NCI-H524 treated with DMSO at 0.1 percent for 48 hours (cell line): ENCODE measurements around the gene DNAH9.

Source experiments
- DNase-seq: peaks from one replicate; lab custom pipeline; 2025; lab: John Stamatoyannopoulos, UW

The DNAH9 gene

GRCh38 chr17:11651089-11651488 is 52.8 kb downstream of the DNAH9 start:
- no peak for DNase-seq

DNA sequence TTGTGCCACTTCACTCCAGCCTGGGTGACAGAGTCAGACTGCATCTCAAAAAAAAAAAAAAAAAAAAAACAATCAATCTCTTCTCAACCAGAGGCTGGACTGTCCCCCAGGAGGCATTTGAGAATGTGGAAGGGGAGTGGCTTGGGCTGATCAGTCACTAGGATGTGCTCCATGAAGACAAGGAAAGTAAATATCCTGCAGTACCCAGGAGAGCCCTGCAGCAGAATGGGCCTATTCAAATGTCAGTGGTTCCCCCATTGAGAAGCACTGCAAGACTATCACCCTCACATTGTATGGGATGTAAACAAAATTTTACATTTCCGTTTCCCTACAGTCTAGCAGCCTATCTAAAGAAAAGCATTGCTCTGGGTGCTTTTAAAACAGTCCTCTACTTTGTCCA is 70.3 kb downstream of the DNAH9 start:
- DNase-seq, result no peak

DNA sequence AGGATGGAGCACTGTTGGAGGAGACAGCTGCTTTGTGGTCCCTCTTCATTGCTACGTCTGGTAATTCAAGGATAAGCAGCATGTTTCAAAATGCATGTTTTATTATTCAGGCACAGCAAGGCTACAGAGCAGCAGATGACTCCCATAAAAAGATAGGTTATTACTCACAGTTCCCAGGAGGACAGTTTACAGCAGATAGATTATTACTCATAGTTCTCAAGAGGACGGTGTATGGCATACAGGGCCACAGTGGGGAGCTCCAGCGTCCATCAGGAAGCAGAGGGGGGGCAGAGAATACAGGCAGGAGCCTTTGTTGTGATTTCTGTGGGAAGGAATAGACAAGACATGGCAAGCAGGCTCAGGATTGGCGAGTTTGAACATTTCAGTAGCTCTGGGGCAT is 72.9 kb downstream of the DNAH9 start:
- DNase-seq, result no peak

DNA sequence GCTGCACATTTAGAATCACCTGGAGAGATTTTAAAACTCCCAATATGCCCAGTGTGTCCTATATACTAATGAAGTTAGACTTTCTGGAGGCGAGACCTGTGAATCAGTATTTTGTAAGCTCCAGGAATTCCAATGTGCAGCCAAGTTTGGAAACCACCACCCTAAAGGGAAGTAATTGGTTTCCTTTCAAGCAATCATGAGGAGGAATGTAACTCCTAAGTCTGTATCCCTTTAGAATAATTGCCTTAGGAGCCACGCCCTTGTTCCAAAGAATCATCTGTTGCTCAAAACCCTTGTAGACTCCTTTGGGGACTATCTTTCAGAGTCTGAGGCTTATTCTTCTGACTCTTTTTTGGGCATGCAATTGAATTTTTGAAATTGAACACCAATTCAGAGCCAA is 84.4 kb downstream of the DNAH9 start:
- no peak for DNase-seq

- no peak for DNase-seq
Measured at GRCh38 chr17:11690681-11691080, 92.4 kb downstream of the DNAH9 start.

DNA sequence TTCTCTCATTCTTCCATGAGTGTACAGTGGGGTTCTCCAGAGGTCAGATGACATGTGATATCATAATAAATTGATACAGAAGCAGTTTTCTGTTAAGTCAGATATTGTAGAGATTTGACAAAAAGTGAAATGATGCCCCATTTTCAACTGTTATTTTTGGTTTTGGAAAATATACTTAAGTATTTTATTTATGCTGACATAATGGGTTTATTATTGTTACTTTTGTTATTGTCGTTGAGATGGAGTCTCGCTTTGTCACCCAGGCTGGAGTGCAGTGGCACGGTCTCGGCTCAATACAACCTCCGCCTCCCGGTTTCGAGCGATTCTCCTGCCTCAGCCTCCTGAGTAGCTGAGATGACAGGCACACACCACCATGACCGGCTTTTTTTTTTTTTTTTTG is 94.4 kb downstream of the DNAH9 start:
- DNase-seq, result no peak

- no peak for DNase-seq
Measured at GRCh38 chr17:11693284-11693683, 95.0 kb downstream of the DNAH9 start.

- no peak for DNase-seq
Measured at GRCh38 chr17:11700668-11701067, 102.4 kb downstream of the DNAH9 start.

DNA sequence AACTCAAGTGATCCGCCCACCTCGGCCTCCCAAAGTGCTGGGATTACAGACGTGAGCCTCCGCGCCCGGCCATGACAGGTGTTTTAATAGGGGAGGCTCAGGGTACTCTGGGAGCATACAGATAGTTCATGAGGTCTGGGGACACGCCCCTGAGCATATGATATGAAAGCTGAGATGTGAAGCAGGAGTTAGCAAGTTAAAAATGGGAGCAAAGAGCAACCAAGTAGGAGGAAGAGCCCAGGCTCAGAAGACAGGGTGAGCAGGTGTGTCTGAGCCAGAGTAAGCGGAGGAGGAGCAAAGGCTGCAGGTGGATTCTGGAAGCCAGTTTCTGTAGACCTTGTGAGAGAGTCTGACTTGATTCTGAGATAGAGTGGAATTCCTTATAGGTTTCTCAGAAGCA is 103.6 kb downstream of the DNAH9 start:
- no peak for DNase-seq

- no peak for DNase-seq
Measured at GRCh38 chr17:11704041-11704440, 105.8 kb downstream of the DNAH9 start.

- no peak for DNase-seq
Measured at GRCh38 chr17:11705111-11705510, 106.8 kb downstream of the DNAH9 start.

DNA sequence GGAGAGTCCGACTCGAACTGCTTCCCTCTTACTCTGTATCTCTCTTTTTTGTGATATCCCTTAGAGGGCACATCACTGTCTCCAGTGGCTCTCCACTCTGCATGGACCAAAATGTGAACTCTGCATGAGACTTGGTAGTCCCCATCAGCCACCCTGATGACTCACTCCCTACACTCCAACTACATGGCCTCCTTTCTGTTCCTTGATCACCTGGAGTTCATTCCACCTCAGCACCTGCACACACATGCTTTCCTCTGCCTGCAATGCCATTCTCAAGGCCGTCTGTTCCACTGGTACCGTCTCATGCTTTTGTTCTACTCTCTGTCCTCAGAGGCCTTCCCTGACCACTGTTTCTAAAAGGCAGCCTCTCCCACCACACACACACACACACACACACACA is 109.3 kb downstream of the DNAH9 start:
- DNase-seq, result no peak

GRCh38 chr17:11712456-11712855 is 114.2 kb downstream of the DNAH9 start:
- DNase-seq, result no peak

DNA sequence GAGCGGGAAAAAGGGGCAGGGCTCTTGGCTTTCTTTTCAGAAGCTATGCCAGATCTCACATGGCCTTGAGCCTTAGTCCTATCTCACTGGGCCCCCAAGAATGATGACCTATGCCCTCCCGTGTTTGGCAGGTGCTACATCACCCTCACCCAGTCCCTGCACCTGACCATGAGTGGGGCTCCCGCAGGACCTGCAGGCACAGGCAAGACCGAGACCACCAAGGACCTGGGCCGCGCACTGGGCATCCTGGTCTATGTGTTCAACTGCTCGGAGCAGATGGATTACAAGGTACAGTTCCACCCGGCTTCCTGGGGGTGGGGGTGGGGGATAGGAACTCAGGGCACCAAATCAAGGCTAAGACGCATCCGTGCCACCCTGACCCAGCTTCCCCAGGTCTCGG is 120.9 kb downstream of the DNAH9 start:
- no peak for DNase-seq

DNA sequence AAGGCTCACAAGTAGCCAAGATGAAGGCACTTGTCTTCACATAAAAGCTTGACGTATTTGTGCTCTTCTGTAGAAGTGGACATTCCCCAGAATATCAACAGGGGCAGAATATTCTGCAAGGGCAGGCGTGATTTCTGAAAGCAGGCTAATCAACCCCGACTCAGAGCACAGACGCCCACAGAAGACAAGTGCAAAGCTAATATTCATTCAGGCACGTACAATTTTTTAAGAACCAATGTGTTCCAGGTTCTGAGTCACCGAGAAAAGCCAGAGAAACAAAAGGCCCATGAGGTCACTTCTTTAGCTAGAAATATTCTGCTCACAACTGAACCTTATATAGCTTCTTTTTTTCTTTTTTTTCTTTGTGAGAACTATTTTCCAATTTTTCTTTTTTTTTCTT is 121.6 kb downstream of the DNAH9 start:
- DNase-seq, result no peak

GRCh38 chr17:11720816-11721215 is 122.5 kb downstream of the DNAH9 start:
- no peak for DNase-seq

- no peak for DNase-seq
Measured at GRCh38 chr17:11730747-11731146, 132.5 kb downstream of the DNAH9 start.

DNA sequence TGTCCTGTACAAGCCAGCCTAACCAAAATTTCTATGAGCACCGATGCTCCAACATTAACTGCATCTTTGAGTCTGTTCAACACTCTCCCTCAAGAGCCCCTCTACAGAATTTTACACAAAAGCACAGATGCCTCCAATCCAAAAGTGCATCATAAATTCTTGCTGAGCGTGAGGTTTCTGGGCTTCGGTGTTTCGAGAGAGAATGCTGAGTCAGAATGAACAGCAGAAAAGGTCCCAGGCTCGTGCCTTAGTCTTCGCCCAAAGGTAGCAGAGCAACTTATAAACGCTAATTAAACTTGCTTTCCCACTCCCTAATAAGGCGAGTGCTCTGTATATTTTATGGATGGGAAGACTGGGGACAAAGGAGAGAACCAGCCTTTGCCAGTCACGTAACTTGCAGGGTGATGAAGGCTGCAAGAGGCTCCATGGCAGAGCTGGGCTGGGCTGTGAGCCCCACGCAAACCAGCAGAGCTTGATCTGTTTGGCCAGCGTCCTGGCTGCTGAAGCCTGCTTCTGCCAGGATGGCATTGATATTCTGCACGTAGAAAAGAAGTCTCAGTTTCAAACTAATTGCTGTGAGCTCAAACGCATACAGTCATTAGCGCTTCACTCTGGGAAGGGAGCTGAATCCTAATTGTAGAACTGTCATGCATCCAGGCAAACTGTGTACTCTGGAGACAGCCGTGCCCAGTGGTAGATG is 138.5 kb downstream of the DNAH9 start:
- DNase-seq, result no peak

DNA sequence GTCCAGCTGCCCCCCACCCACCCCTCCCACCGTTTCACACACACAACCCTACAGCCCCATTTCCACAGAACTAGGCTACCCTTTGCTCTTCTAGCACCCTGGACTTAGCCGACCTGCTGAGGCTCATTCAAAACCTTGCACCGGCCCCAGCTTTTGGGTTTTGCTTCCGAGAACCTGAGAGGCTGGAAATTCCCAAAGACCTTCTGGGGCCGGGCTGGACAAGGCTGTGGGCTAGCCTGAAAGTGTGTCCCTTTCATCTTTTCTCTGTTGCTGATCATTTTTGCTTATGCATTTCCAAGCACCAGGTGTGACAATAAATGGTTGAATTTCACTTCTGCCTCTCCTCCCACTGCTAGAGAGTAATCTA is 139.0 kb downstream of the DNAH9 start:
- no peak for DNase-seq

DNA sequence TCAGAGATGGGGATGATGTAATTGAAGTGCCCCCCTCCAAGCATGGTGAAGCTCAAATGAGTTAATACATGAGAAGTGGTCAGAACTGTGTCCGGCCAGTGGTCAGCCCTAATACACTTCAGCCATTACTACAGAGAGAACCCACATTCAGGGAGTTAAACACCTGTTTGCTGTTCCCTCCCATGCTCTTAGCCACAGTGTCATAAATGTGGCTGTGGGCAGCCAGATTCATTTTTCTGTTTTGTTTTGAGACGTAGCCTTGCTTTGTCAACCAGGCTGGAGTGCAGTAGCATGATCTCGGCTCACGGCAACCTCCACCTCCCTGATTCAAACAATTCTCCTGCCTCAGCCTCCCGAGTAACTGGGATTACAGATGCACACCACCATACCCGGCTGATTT is 139.9 kb downstream of the DNAH9 start:
- no peak for DNase-seq

DNA sequence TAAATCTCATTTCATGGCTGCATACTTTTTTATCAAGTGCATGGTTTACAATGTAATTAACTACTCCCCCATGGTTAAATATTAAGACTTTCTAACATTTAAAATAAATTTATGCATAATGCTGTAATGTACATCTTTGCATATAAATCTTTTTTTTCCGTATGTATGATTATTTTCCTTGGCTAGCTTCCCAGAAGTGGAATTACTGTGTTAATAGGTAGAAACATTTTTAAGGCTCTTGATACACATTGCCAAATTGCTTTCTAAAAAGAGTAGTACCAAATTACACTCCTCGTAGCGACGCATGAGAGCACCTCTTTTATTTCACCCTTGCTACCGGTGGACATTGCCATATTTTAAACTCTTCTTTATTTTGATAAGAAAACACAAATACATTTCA is 141.1 kb downstream of the DNAH9 start:
- no peak for DNase-seq

- DNase-seq, result no peak
Measured at GRCh38 chr17:11739848-11740247, 141.6 kb downstream of the DNAH9 start.

DNA sequence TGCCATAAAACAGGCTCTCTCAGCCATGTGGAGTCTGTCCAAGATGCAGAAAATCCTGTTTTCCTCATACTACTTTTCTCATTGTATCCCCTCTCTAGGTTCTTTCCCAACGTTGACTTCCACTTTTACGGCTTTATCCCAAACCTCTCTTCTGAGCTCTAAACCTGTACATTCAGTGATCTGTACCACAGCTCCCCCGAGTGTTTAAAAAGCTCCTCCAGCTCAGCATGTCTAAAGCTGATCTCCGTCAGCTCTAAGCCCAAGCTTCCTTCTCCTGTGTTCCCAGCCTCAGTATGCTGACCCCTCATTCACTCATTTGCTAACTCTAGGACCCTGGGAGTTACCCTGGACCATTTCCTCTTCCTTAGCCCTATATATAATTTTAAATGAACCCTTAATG is 144.6 kb downstream of the DNAH9 start:
- no peak for DNase-seq

DNA sequence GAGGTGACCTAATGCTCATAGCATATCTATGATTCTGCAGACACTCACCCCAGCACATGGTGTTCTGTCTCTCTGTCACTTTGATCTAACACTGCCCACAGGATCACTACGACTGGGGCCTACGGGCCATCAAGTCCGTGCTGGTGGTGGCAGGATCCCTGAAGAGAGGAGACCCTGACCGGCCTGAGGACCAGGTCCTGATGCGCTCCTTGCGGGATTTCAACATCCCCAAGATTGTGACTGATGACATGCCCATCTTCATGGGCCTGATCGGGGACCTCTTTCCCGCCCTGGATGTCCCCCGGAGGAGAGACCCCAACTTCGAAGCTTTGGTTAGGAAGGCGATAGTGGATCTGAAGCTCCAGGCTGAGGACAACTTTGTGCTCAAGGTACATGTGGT is 146.4 kb downstream of the DNAH9 start:
- no peak for DNase-seq

- no peak for DNase-seq
Measured at GRCh38 chr17:11747441-11747840, 149.2 kb downstream of the DNAH9 start.
